GM15510 (cell line): Measurements from ENCODE around the gene MRPL24.
A peak's percentile ranks its signal among the peaks of the same experiment; 100 is the strongest.

ENCODE experiments used
- POLR2A ChIP-seq: IDR thresholded peaks from 3 replicates; pipeline ENCODE4 v1.6.1; 2011; ENCODE audit warnings: borderline replicate concordance; ENCODE audit not compliant: insufficient read length; ENCODE audit errors: extremely low read depth

Gene MRPL24

DNA sequence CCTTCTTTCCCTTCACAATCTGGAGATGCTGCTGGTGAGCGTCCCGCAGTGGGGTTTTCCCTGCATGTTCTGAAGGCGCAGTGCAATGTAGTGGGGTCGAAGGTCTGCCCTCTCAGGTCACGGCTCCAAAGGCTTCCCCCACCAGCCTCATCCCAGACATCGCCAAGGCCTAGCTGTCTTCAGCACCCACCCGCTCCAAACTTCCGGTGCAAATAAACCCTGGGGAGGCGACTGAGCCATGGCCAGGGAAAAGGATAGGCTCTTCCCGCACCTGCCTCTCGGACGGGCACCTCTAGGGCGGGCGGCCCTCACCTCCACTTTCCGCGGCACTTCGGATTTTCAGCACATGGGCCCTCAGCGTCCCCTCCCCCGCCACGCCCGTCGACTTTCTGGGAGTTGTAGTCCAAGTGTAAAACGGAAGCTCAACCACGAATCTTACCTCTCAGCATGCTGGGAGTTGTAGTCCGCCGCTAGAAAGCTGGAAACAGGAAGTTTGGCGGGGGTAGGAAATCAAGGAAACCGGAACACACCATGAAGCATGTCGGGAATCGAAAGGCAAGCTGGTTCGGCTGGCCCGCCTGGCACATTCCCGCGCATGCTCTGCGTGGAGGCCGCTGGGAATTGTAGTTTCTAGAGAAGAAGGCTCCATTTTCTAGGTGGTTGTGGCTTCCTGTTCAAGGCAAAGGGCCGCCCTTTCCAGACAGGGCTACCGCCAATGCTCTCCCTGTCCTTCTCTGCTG lies at the start of gene MRPL24:
Gene MRPL24 (minus strand): TSS at position 348 of the 740 bp plus-strand sequence. CDS start 2,384 bp downstream, outside the sequence.
- peak; percentile 65 for TF ChIP-seq POLR2A

DNA sequence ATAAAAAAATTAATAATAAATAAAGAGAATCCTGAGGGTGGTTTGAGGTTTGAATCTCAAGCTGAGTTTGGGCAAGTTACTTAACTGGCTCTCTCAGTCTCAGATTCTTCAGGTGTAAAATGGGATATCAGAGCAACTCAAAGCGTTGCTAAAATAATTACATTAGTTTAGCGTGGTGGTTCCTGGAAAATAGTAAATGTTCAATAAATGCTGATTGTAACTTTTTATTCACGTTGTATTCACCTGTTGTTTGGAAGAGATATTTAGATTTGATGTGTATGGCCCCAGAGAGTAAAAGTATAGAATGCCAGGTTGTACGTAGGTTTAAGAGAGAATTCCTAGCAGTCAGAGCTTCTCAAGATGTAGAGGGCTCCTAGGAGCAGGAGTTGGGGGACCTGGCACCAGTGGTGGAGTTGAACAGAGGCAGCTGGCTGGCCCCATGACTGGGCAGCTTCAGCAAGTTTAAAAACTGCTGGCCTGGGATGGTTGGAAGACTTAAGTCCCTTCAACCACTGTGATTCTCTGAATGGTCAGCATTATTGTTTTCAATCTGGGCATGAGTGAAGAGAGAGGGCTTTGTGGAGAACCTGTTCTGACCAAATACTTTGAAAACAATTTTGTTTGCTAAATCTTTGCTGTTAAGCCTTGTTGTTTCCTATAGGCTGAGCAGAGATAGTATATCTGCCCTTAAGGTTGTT lies 48.9 kb upstream of the MRPL24 start:
- no peak for TF ChIP-seq POLR2A

DNA sequence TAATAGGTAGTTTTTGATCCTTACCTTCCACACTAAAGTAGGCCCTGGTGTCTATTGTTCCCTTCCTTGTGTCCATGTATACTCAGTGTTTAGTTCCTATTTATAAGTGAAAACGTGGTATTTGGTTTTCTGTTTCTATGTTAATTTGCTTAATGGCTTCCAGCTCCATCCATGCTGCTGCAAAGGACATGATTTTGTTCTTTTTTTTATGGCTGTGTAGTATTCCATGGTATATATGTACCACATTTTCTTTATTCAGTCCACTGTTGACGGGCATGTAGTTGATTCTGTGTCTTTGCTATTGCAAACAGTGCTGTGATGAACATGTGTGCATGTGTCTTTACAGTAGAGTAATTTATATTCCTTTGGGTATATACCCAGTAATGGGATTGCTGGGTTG lies 47.2 kb upstream of the MRPL24 start:
- TF ChIP-seq POLR2A = no peak

DNA sequence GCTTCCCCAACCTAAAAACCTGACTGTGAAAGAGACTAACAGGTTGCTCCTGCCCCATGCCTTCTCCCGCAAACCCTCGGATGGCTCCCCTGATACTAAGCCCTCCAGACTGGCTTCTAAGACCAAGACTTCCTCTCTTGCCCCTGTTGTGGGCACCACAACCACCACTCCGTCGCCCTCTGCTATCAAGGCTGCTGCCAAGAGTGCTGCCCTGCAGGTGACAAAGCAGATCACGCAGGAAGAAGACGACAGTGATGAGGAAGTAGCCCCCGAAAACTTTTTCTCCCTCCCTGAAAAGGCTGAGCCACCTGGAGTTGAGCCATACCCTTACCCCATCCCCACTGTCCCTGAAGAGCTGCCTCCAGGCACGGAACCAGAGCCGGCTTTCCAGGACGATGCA lies 45.8 kb upstream of the MRPL24 start:
- no peak for TF ChIP-seq POLR2A

DNA sequence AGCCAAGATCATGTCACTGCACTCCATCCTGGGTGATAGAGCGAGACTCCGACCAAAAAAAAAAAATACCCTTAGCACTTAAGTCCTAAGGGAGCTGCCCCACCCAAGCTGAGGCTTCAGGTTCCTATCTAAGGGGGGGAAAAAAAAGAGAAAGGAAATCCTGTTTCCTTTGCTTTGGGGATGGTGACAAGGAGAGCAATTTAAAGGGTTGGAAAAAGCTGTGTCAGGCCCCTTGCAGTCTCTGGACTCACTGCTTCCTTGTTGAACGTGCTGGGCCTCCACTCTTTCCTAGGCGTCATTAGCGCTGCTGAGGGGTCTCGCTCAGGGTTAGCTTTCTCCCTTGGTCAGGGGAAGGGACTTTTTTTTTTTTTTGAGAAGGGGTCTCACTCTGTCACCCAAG lies 44.6 kb upstream of the MRPL24 start:
- no peak for TF ChIP-seq POLR2A

DNA sequence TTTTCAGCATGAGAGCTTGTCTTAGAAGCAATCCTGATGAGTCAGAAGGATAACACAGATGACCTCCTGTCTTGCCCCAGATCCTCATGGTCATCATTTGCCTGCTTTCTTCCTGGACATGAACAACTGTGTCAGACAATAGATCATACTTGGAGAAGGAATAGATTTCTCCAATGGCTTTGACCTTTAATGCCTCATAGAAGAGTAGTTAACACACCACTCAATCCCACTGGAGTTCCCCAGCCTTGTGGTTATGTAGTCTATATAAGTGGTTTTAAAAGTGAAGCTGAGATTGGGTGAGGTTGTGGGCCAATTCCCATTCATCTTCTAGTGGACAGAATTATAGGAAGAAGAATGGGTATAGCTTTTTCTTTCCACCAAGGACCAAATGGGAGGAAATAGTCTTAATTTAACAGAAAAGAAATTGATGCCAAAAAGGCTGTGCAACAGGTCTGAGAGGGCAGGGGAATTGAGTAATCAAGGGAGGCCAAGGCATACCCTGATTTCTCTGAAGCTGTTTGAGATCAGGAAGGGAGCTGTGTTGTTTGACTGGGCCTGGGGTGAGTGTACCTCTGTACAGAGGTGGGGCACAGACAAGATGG lies 40.8 kb upstream of the MRPL24 start:
- no peak for TF ChIP-seq POLR2A

DNA sequence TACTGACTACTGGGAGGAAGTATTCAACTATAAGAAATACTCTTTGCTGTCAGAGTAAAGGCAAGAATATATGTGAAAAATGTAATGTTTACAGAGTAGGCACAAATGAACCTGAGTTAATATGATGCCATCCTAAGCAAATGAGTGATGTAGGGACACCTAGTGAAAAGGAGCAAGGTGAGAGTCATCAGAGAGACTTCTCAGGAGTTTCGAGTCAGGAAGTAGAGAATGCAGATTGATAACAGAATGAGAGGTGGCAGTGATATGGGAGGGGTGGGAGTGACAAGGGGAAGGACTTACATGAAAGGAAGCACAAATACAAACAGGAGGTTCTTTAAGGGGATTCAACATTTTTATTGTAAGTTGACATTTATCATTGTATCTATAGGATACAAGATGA lies 36.7 kb upstream of the MRPL24 start:
- TF ChIP-seq POLR2A = no peak

DNA sequence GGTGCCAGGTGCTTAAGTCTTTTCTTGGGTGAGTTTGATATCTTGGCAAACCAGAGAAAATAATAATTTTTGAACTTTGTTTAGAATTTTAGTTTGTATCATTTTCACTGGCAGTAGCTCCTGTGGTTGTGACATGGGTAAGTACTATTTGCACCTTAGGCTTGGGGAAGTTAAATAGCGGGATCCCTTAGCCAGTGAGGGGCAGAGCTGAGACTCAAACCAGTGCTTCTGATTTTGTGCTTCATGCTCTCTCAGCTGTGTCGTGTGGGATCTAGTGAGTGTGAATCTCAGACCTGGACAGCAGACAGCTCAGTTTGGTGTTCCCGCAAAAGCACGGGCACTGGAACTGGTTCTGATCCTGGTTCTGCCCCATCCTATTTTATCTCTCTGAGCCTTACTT lies 36.1 kb upstream of the MRPL24 start:
- TF ChIP-seq POLR2A = no peak

DNA sequence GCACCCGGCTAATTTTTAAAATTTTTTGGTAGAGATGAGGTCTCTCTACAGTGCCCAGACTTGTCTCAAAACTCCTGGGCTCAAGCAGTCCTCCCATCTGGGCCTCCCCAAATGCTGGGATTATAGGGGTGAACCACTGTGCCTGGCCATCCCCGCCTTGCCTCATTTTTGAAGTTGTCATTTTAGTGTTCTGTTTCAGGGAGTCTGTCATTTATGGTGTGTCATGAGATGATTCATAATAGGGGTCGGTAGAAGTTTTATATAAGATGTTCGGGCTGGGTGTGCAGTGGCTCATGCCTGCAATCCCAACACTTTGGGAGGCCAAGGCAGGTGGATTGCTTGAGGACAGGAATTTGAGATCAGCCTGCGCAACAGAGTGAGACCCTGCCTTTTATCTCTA lies 34.9 kb upstream of the MRPL24 start:
- TF ChIP-seq POLR2A = no peak

DNA sequence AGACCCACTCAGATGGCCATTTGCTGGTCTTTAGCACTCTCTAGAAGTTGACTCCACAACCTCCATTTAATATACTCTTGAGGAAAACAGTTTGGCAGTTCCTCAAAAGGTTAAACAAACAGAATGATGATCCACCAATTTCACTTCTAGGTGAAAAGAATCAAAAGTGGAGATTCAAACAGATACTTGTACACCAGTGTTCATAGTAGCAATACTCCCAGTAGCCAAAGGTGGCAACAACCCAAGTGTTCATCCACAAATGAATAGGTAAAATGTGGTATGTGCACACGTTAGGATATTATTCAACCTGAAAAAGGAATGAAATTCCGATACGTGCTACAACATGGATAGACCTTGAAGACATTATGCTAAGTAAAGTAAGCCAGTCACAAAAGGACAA lies 32.7 kb upstream of the MRPL24 start:
- no peak for TF ChIP-seq POLR2A

DNA sequence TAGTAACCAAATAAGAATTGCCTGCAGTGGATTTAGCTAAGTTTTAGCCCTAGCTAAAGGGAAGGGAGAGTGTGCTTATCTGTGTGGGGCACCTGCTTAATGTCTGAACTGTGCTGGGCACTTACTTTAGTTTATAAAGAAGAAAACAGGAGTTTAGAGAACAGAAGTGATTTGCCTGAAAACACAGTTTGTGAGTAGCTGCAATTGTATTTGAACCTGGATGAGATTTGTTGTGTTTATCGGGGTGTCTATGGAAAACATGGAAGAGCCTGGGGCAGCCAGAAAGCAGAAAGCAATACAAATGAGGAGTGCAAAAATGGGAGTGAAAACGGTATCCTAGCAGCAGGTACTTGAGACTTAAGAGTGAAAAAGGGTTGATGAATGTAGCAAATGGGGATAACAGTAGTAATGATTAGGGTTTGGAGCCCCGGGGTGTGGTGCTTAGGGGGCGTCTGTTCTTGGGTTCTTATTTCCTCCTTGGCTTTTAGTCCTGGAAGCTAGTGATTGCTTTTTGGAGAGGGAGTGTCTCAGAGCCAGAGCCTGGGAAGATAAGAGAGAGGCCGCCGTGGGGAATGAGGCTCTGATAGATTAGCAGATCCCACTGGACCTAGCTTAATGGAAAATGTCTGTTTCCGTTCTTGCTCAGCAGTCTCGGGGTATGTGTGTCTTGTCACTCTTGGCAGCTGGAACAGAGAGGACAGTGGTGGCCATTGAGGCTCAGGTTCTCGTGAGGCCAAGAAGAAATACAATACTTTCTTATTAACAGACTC lies 32.0 kb upstream of the MRPL24 start:
- no peak for TF ChIP-seq POLR2A

DNA sequence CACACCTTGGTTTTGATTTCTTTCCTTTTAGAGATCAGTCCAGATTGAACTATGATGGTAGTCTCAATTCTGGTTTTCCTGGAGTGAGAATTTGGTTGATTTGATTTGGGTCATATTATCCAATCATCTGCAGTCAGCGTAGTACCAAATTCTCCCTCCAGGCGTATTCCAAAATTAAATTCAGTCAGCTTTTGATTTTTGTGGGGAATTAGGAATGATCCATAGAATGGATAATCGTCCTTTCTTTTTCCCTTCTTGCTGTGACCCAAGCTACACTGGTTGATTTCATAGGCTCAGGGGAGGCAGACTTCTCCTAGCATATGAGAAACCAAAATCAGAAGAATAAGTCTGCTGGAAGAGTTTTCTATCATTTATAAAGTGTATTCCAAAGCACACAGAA lies 31.3 kb upstream of the MRPL24 start:
- no peak for TF ChIP-seq POLR2A

DNA sequence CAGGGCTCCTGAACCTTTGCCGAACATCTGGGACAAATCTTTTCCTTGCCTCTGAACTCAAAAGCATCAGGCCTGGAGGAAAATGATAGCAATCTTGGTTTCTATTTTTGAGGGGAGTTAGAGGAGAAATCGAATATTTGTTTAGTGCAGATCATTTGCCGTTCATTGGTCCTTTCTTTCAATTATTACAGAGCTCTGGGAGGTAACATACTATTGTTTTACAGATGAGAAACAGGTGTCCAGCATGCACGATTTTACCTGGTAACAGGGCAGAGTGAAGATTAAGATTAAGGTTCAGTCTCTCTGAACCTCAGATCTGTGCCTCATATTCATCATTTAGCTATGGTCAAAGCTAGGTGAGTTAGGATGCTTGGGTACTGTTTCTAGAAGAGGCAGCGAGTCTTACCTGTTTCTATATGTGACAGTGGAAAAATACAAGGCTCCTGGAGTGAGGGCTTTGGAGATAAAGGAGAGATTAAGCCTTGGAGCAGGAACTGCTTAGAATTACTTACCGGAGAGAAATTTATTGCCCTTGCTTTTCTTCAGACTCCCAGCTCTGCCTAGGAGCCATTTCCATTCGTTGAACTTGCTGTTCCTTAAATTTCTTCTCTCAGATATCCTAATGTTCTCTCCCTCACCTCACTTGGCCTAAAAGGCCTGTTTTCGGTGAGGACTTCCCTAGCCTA lies 27.9 kb upstream of the MRPL24 start:
- TF ChIP-seq POLR2A = no peak

DNA sequence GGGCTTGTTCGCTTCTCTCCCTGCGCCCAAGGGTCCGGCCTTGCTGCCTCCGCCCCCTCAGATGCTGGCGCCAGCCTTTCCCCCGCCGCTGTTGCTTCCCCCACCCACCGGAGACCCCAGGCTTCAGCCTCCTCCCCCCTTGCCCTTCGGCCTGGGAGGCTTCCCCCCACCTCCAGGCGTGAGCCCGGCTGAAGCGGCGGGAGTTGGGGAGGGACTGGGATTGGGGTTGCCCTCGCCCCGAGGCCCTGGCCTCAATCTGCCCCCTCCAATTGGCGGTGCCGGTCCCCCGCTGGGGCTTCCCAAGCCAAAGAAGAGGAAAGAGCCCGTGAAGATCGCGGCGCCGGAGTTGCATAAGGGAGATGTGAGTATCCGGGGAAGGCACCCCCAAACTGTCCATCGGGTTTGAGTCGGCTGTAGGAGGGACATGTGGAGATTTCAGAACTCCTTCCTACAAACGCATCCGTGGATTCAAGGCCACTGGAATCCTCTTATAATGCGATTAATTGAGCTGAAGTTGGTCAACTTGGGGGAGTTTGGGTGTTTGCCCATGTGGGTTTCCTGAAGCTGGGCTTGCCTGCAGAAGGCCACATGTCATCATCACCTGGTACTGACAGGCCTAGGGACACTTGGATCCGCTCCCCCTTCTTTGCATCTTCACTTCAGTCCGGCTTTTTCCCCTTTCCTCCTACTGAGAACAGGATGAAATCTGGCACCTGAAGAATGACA lies 27.2 kb upstream of the MRPL24 start:
- TF ChIP-seq POLR2A = no peak
